Thoracic aorta (tissue), 2 donors: Measurements from ENCODE around the gene ZFAND5. TPM values are rescaled to one million over a fixed set of nuclear protein-coding genes. Genes with fewer than 3 reads are reported as not detected.

Experiments used
- ATAC-seq: fragments of 150-250 bp; one replicate; pipeline ENCODE4 v1.8.0; 2017; ENCODE audit warnings: low read depth; ENCODE audit not compliant: insufficient number of reproducible peaks, low FRiP score
- DNase-seq: peaks from one replicate; pipeline ENCODE4 v3.0.0-alpha.2; 2020; ENCODE audit warnings: low spot score
- H3K27ac ChIP-seq, 2 donors: fragments of 200-600 bp; sonication (generic); 1 replicate in 1 of 2; 2 replicates in 1 of 2; pipeline ENCODE4 v1.5.1; 2016; ENCODE audit warnings: mild to moderate bottlenecking in 2 of 2, moderate library complexity in 2 of 2
- H3K27me3 ChIP-seq: fragments of 200-600 bp; sonication (generic); replicated peaks from 2 replicates; pipeline ENCODE4 v1.6.0; 2016; ENCODE audit warnings: mild to moderate bottlenecking; ENCODE audit not compliant: insufficient read depth
- H3K36me3 ChIP-seq: fragments of 200-600 bp; sonication (generic); one replicate; pipeline ENCODE4 v1.5.1; 2016
- H3K4me1 ChIP-seq, 2 donors: fragments of 200-600 bp; sonication (generic); 1 replicate in 1 of 2; 2 replicates in 1 of 2; pipeline versions ENCODE4 v1.5.1 to v1.6.0; 2016; ENCODE audit warnings: low read depth in 2 of 2, mild to moderate bottlenecking in 1 of 2; ENCODE audit not compliant: control insufficient read depth in 1 of 2
- H3K4me3 ChIP-seq: fragments of 200-600 bp; sonication (generic); 2 replicates; pipeline ENCODE4 v1.5.1; 2016; ENCODE audit warnings: mild to moderate bottlenecking
- H3K9me3 ChIP-seq: fragments of 200-600 bp; sonication (generic); 2 replicates; pipeline ENCODE4 v1.5.1; 2016
- total RNA-seq, 2 donors: library from RNA; depleted of rRNA; stranded (reverse); fragments of >200 nt; gene quantifications; one replicate each; pipeline versions ENCODE4 v1.1.0 to v1.2.3, GENCODE V29; 2016
- TF ChIP-seq, protein P1 (sequence below): fragments of 200-600 bp; sonication (generic); IDR thresholded peaks from one replicate; pipeline ENCODE4 v1.5.1; 2019; ENCODE audit warnings: antibody characterized with exemption

Gene ZFAND5
- total RNA-seq, 2 donors from 2014 or later = 160 to 195 TPM

GRCh38 chr9:72362680-72363139 is 2.3 kb downstream of the ZFAND5 start:
- Histone ChIP-seq H3K9me3 (no peaks in the 10 kb centered on the region), H3K4me1 (peaks cover 35 to 41% of the 10 kb centered on the region in 2 donors), H3K36me3 (peaks cover 7% of the 10 kb centered on the region), H3K27ac (peak overlapping the region; percentile 100), H3K4me3 (peak overlapping the region; percentile 99), H3K27me3 (no peaks in the 10 kb centered on the region)
- peak; percentile 58 for ATAC-seq
- TF ChIP-seq, protein P1, sequence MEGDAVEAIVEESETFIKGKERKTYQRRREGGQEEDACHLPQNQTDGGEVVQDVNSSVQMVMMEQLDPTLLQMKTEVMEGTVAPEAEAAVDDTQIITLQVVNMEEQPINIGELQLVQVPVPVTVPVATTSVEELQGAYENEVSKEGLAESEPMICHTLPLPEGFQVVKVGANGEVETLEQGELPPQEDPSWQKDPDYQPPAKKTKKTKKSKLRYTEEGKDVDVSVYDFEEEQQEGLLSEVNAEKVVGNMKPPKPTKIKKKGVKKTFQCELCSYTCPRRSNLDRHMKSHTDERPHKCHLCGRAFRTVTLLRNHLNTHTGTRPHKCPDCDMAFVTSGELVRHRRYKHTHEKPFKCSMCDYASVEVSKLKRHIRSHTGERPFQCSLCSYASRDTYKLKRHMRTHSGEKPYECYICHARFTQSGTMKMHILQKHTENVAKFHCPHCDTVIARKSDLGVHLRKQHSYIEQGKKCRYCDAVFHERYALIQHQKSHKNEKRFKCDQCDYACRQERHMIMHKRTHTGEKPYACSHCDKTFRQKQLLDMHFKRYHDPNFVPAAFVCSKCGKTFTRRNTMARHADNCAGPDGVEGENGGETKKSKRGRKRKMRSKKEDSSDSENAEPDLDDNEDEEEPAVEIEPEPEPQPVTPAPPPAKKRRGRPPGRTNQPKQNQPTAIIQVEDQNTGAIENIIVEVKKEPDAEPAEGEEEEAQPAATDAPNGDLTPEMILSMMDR = no peak
- DNase-seq = peak; percentile 36

- H3K4me1 ChIP-seq = peaks cover 40 to 46% of the 10 kb centered on the region in 2 donors
- H3K27ac ChIP-seq = peak overlapping the region; percentile 100
- DNase-seq (no peak), ATAC-seq (no peak)
- no peaks in the 10 kb centered on the region for H3K9me3 ChIP-seq
- peak overlapping the region; percentile 99 for H3K4me3 ChIP-seq
- H3K36me3 ChIP-seq = peaks cover 7% of the 10 kb centered on the region
- TF ChIP-seq, protein P1 = no peak
- H3K27me3 ChIP-seq = no peaks in the 10 kb centered on the region
Observed at GRCh38 chr9:72362118-72362531, 2.9 kb downstream of the ZFAND5 start.

- peaks cover 45 to 50% of the 10 kb centered on the region in 2 donors for H3K4me1 ChIP-seq
- ATAC-seq = no peak
- H3K27me3 ChIP-seq = no peaks in the 10 kb centered on the region
- H3K9me3 ChIP-seq = no peaks in the 10 kb centered on the region
- peak overlapping the region; percentile 100 for H3K27ac ChIP-seq
- TF ChIP-seq, protein P1 = no peak
- no peak for DNase-seq
- H3K36me3 ChIP-seq = peaks cover 13% of the 10 kb centered on the region
- peak overlapping the region; percentile 99 for H3K4me3 ChIP-seq
Observed at GRCh38 chr9:72361217-72361616, 3.8 kb downstream of the ZFAND5 start.

- H3K27ac ChIP-seq = peak overlapping the region in 1 of 2 donors; percentile 100
- H3K4me3 ChIP-seq = peak overlapping the region; percentile 99
- TF ChIP-seq, protein P1 = no peak
- H3K36me3 ChIP-seq = peaks cover 19% of the 10 kb centered on the region
- DNase-seq = no peak
- no peak for ATAC-seq
- H3K9me3 ChIP-seq = no peaks in the 10 kb centered on the region
- H3K27me3 ChIP-seq = no peaks in the 10 kb centered on the region
- peaks cover 53 to 57% of the 10 kb centered on the region in 2 donors for H3K4me1 ChIP-seq
Observed at GRCh38 chr9:72360324-72360723, 4.7 kb downstream of the ZFAND5 start.

DNA sequence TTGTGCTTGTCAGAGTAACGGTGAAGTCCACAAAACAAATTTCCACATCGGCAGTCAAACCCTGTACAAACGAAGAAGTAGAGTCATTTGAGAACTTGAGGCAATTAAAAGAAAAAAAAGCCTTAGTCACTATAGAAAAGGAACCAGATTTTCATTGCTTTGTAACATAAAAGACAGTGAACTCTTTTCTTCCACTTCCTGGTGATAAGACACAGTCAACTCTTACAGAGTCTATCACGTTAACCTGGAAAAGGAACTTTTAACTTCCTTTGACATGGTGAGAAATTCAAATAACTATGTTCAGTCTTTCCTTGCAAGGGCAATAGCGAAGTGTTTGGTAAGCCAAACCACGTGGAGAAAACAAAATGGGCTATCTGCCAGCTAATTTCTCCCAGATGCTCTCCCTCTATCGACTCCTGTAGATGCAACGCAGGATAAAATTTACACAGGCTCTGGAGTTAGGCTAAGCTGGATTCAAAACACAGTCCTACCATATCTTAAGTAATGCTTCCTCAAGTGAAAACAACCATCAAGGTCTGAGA is 8.9 kb downstream of the ZFAND5 start:
- TF ChIP-seq, protein P1 = no peak
- no peak overlapping the region for H3K27ac ChIP-seq
- H3K9me3 ChIP-seq = no peaks in the 10 kb centered on the region
- peaks cover 55 to 86% of the 10 kb centered on the region in 2 donors for H3K4me1 ChIP-seq
- DNase-seq = no peak
- no peak for ATAC-seq
- peaks cover 35% of the 10 kb centered on the region for H3K36me3 ChIP-seq
- H3K27me3 ChIP-seq = no peaks in the 10 kb centered on the region
- no peak overlapping the region for H3K4me3 ChIP-seq
